ENCODE data around the gene HNRNPA1L2.
"Not testable (repeated sequence)": the region's sequence is repeated elsewhere in the genome, so short reads cannot be mapped to it uniquely, and the experiment has no call there.

Gene HNRNPA1L2

GRCh38 chr13:52670726-52671125, 28.5 kb downstream of the HNRNPA1L2 start:
- no peak for DNase-seq
- no peak overlapping the region for H2AK5ac ChIP-seq (ENCODE audit: low read length)
- H3K18ac ChIP-seq (ENCODE audit: low read length) = no peak overlapping the region
- no peak overlapping the region for H2BK5ac ChIP-seq (ENCODE audit: low read length)
- no peak overlapping the region for H3K4ac ChIP-seq (ENCODE audit: low read depth, low read length)
- H3K27me3 ChIP-seq (ENCODE audit: insufficient read depth, low read length, poor library complexity) = no peaks in the 10 kb centered on the region
- WGBS (ENCODE audit: extremely low coverage, insufficient coverage, low lambda C conversion rate) = no CpG with 5 or more reads among the region's 8 CpGs
- no peaks in the 10 kb centered on the region for H3K4me1 ChIP-seq (ENCODE audit: control insufficient read depth, low read depth, low read length)
- H3K9ac ChIP-seq (ENCODE audit: low read length) = no peak overlapping the region
- no peak overlapping the region for H4K5ac ChIP-seq (ENCODE audit: low read length)
- no peaks in the 10 kb centered on the region for H3K79me2 ChIP-seq (ENCODE audit: control insufficient read depth, insufficient read depth, low read length)
- H2BK120ac ChIP-seq (ENCODE audit: low read depth, low read length) = no peak overlapping the region
- no peak overlapping the region for H4K8ac ChIP-seq (ENCODE audit: low read depth, low read length)
- no peak overlapping the region for H3K4me3 ChIP-seq (ENCODE audit: low read length)
- no peaks in the 10 kb centered on the region for H3K79me1 ChIP-seq (ENCODE audit: low read length)
- no peak overlapping the region for H2BK15ac ChIP-seq (replicated peaks; ENCODE audit: low read depth)
- no peak overlapping the region for H3K56ac ChIP-seq (ENCODE audit: low read length)
- no peak overlapping the region for H3K4me2 ChIP-seq (ENCODE audit: low read length)
- no peak overlapping the region for H3K23ac ChIP-seq (ENCODE audit: low read length)
- H3K36me3 ChIP-seq (ENCODE audit: control insufficient read depth, insufficient read depth, low read length) = no peaks in the 10 kb centered on the region
- H3K27ac ChIP-seq (ENCODE audit: low read depth, low read length) = no peak overlapping the region

DNA sequence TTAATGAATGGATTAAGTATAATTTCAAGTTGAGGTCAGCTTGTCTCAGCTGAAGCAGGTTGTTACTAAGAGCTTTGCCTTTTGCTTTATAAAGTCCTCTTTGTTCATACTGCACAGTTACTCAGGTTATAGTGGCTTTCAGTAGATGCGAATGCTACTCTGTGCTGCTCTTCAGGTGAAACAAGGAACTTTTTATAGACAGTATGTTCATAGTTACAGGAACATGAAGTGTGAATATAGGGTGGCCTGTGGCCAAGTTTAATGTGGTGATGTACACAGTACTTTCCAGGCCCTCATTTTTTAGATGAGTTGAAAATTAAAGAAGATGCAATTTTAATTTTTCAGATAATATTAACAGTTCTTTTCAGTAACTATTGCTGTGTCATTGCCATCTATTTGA, 31.2 kb downstream of the HNRNPA1L2 start:
- H2BK120ac ChIP-seq (ENCODE audit: low read depth, low read length) = no peak overlapping the region
- no peak overlapping the region for H3K23ac ChIP-seq (ENCODE audit: low read length)
- no peak overlapping the region for H3K9ac ChIP-seq (ENCODE audit: low read length)
- no peak overlapping the region for H4K8ac ChIP-seq (ENCODE audit: low read depth, low read length)
- no peak overlapping the region for H3K4me2 ChIP-seq (ENCODE audit: low read length)
- no peaks in the 10 kb centered on the region for H3K79me1 ChIP-seq (ENCODE audit: low read length)
- H3K36me3 ChIP-seq (ENCODE audit: control insufficient read depth, insufficient read depth, low read length) = no peaks in the 10 kb centered on the region
- H3K18ac ChIP-seq (ENCODE audit: low read length) = no peak overlapping the region
- H3K27ac ChIP-seq (ENCODE audit: low read depth, low read length) = no peak overlapping the region
- H3K27me3 ChIP-seq (ENCODE audit: insufficient read depth, low read length, poor library complexity) = no peaks in the 10 kb centered on the region
- WGBS (ENCODE audit: extremely low coverage, insufficient coverage, low lambda C conversion rate) = no CpG with 5 or more reads among the region's 1 CpG
- DNase-seq = no peak
- no peak overlapping the region for H4K5ac ChIP-seq (ENCODE audit: low read length)
- no peak overlapping the region for H2BK5ac ChIP-seq (ENCODE audit: low read length)
- no peak overlapping the region for H3K4me3 ChIP-seq (ENCODE audit: low read length)
- no peaks in the 10 kb centered on the region for H3K4me1 ChIP-seq (ENCODE audit: control insufficient read depth, low read depth, low read length)
- no peak overlapping the region for H2AK5ac ChIP-seq (ENCODE audit: low read length)
- H3K4ac ChIP-seq (ENCODE audit: low read depth, low read length) = no peak overlapping the region
- no peak overlapping the region for H3K56ac ChIP-seq (ENCODE audit: low read length)
- H3K79me2 ChIP-seq (ENCODE audit: control insufficient read depth, insufficient read depth, low read length) = no peaks in the 10 kb centered on the region
- H2BK15ac ChIP-seq (replicated peaks; ENCODE audit: low read depth) = no peak overlapping the region

DNA sequence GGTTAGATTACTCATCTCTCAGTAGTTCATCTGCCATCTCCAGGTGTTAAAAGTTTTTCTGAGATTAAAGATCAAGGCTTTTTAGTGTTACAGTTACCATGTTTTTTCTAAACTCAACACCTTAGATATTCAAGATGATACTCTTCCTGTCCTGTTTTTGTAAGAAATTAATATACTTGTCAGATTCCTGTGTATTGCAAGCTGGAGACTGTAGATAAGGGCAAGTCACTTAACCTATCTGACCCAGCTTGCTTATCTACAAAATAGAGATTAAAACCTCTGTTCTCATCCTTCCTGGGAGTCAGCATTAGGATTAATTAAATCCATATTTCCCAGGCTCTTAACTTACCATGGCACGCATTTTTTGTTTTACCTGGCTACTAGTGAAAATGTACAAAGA, 35.6 kb downstream of the HNRNPA1L2 start:
- Histone ChIP-seq H2AK5ac (ENCODE audit: low read length) (no peak overlapping the region), H3K4me3 (ENCODE audit: low read length) (no peak overlapping the region), H4K8ac (ENCODE audit: low read depth, low read length) (no peak overlapping the region), H2BK15ac (replicated peaks; ENCODE audit: low read depth) (no peak overlapping the region), H3K36me3 (ENCODE audit: control insufficient read depth, insufficient read depth, low read length) (no peaks in the 10 kb centered on the region), H3K4ac (ENCODE audit: low read depth, low read length) (no peak overlapping the region), H3K18ac (ENCODE audit: low read length) (no peak overlapping the region), H2BK120ac (ENCODE audit: low read depth, low read length) (no peak overlapping the region), H3K27ac (ENCODE audit: low read depth, low read length) (no peak overlapping the region), H2BK5ac (ENCODE audit: low read length) (no peak overlapping the region), H3K27me3 (ENCODE audit: insufficient read depth, low read length, poor library complexity) (no peaks in the 10 kb centered on the region), H3K9ac (ENCODE audit: low read length) (no peak overlapping the region), H3K4me1 (ENCODE audit: control insufficient read depth, low read depth, low read length) (no peaks in the 10 kb centered on the region), H3K4me2 (ENCODE audit: low read length) (no peak overlapping the region), H4K5ac (ENCODE audit: low read length) (no peak overlapping the region), H3K79me2 (ENCODE audit: control insufficient read depth, insufficient read depth, low read length) (no peaks in the 10 kb centered on the region), H3K23ac (ENCODE audit: low read length) (no peak overlapping the region), H3K56ac (ENCODE audit: low read length) (no peak overlapping the region), H3K79me1 (ENCODE audit: low read length) (no peaks in the 10 kb centered on the region)
- DNase-seq = peak; percentile 58
- no CpG with 5 or more reads among the region's 1 CpG for WGBS (ENCODE audit: extremely low coverage, insufficient coverage, low lambda C conversion rate)

- not testable (repeated sequence) for H3K18ac ChIP-seq (ENCODE audit: low read length); H3K36me3 ChIP-seq (ENCODE audit: control insufficient read depth, insufficient read depth, low read length); H3K79me1 ChIP-seq (ENCODE audit: low read length); H3K4me3 ChIP-seq (ENCODE audit: low read length); H3K23ac ChIP-seq (ENCODE audit: low read length); H3K79me2 ChIP-seq (ENCODE audit: control insufficient read depth, insufficient read depth, low read length); H3K4me2 ChIP-seq (ENCODE audit: low read length); H2BK15ac ChIP-seq (replicated peaks; ENCODE audit: low read depth); H3K27ac ChIP-seq (ENCODE audit: low read depth, low read length); H3K27me3 ChIP-seq (ENCODE audit: insufficient read depth, low read length, poor library complexity); H2AK5ac ChIP-seq (ENCODE audit: low read length); H2BK120ac ChIP-seq (ENCODE audit: low read depth, low read length); H3K4me1 ChIP-seq (ENCODE audit: control insufficient read depth, low read depth, low read length); H4K5ac ChIP-seq (ENCODE audit: low read length); H3K9ac ChIP-seq (ENCODE audit: low read length); H4K8ac ChIP-seq (ENCODE audit: low read depth, low read length); H2BK5ac ChIP-seq (ENCODE audit: low read length); H3K56ac ChIP-seq (ENCODE audit: low read length); H3K4ac ChIP-seq (ENCODE audit: low read depth, low read length)
- WGBS (ENCODE audit: extremely low coverage, insufficient coverage, low lambda C conversion rate) = no CpG with 5 or more reads among the region's 9 CpGs
- DNase-seq = peak; percentile 11
Measured at GRCh38 chr13:52685806-52686205, 43.6 kb downstream of the HNRNPA1L2 start.

- Histone ChIP-seq H3K79me2 (ENCODE audit: control insufficient read depth, insufficient read depth, low read length) (no peaks in the 10 kb centered on the region), H3K27me3 (ENCODE audit: insufficient read depth, low read length, poor library complexity) (no peaks in the 10 kb centered on the region), H3K36me3 (ENCODE audit: control insufficient read depth, insufficient read depth, low read length) (peaks cover 2% of the 10 kb centered on the region), H2BK15ac (replicated peaks; ENCODE audit: low read depth) (no peak overlapping the region), H2BK5ac (ENCODE audit: low read length) (no peak overlapping the region), H4K8ac (ENCODE audit: low read depth, low read length) (no peak overlapping the region), H3K9ac (ENCODE audit: low read length) (no peak overlapping the region), H3K4me2 (ENCODE audit: low read length) (no peak overlapping the region), H3K4me1 (ENCODE audit: control insufficient read depth, low read depth, low read length) (no peaks in the 10 kb centered on the region), H3K23ac (ENCODE audit: low read length) (no peak overlapping the region), H3K27ac (ENCODE audit: low read depth, low read length) (no peak overlapping the region), H4K5ac (ENCODE audit: low read length) (no peak overlapping the region), H3K18ac (ENCODE audit: low read length) (no peak overlapping the region), H2BK120ac (ENCODE audit: low read depth, low read length) (no peak overlapping the region), H2AK5ac (ENCODE audit: low read length) (no peak overlapping the region), H3K4ac (ENCODE audit: low read depth, low read length) (no peak overlapping the region), H3K4me3 (ENCODE audit: low read length) (no peak overlapping the region), H3K56ac (ENCODE audit: low read length) (no peak overlapping the region), H3K79me1 (ENCODE audit: low read length) (no peaks in the 10 kb centered on the region)
- no peak for DNase-seq
- WGBS (ENCODE audit: extremely low coverage, insufficient coverage, low lambda C conversion rate) = no CpG with 5 or more reads among the region's 4 CpGs
Measured at GRCh38 chr13:52686376-52686775, 44.1 kb downstream of the HNRNPA1L2 start.
